GM23338 (cell line): ENCODE data around the gene ATG16L2. TPM values are rescaled to one million over a fixed set of nuclear protein-coding genes. Genes with fewer than 3 reads are reported as not detected.

ENCODE experiments used
- ATAC-seq: fragments of 200-7000 bp; cut with Tn5 transposase; 3 replicates; pipeline ENCODE4 v1.9.1; 2020
- DNase-seq: peaks from one replicate; pipeline ENCODE4 v3.0.0-alpha.2; 2015; ENCODE audit warnings: low spot score
- H2AFZ ChIP-seq: fragments of 200-600 bp; sonication (generic); 2 replicates; pipeline ENCODE4 v1.8.0; 2016; ENCODE audit warnings: antibody characterized with exemption, mild to moderate bottlenecking, moderate library complexity
- H3F3A ChIP-seq: fragments of 200-600 bp; sonication (generic); replicated peaks from 2 replicates; pipeline ENCODE4 v1.8.0; 2017; ENCODE audit warnings: antibody characterized with exemption, mixed run types, low read depth
- H3K27ac ChIP-seq: fragments of 200-600 bp; sonication (generic); 2 replicates; pipeline ENCODE4 v1.6.1; 2016; ENCODE audit warnings: low read depth
- H3K27me3 ChIP-seq: fragments of 200-600 bp; sonication (generic); 2 replicates; pipeline ENCODE4 v1.8.0; 2016; ENCODE audit warnings: mild to moderate bottlenecking, mixed run types, moderate library complexity; ENCODE audit not compliant: insufficient read depth
- H3K36me3 ChIP-seq: fragments of 200-600 bp; sonication (generic); 2 replicates; pipeline ENCODE4 v1.8.0; 2016; ENCODE audit warnings: mild to moderate bottlenecking; ENCODE audit not compliant: insufficient read depth
- H3K4me1 ChIP-seq: fragments of 200-600 bp; sonication (generic); 2 replicates; pipeline ENCODE4 v1.8.0; 2016; ENCODE audit warnings: mild to moderate bottlenecking, moderate library complexity; ENCODE audit not compliant: insufficient read depth
- H3K4me2 ChIP-seq: fragments of 200-600 bp; sonication (generic); 2 replicates; pipeline ENCODE4 v1.7.1; 2017; ENCODE audit warnings: mixed run types
- H3K4me3 ChIP-seq: fragments of 200-600 bp; sonication (generic); 2 replicates; pipeline ENCODE4 v1.6.1; 2016; ENCODE audit warnings: mixed run types
- H3K79me2 ChIP-seq: fragments of 200-600 bp; sonication (generic); replicated peaks from 2 replicates; pipeline ENCODE4 v1.8.0; 2017; ENCODE audit warnings: mild to moderate bottlenecking; ENCODE audit not compliant: insufficient read depth
- H3K9me2 ChIP-seq: fragments of 200-600 bp; sonication (generic); 2 replicates; pipeline ENCODE4 v1.8.0; 2017; ENCODE audit not compliant: insufficient read depth
- H4K20me1 ChIP-seq: fragments of 200-600 bp; sonication (generic); replicated peaks from 2 replicates; pipeline ENCODE4 v1.8.0; 2017; ENCODE audit warnings: mild to moderate bottlenecking; ENCODE audit not compliant: insufficient read depth
- H3K27ac Mint-ChIP-seq: 2 replicates; pipeline ENCODE4 v1.8.0; 2020; ENCODE audit warnings: inconsistent platforms, mild to moderate bottlenecking, moderate library complexity, mixed read lengths
- H3K27me3 Mint-ChIP-seq: 3 replicates; pipeline ENCODE4 v1.8.0; 2022; ENCODE audit warnings: low read depth, mild to moderate bottlenecking, moderate library complexity, mixed read lengths, inconsistent platforms; ENCODE audit not compliant: insufficient read depth, poor library complexity
- H3K36me3 Mint-ChIP-seq: 3 replicates; pipeline ENCODE4 v1.8.0; 2021; ENCODE audit warnings: low read depth, mild to moderate bottlenecking, inconsistent platforms, moderate library complexity, mixed read lengths
- H3K4me1 Mint-ChIP-seq: 3 replicates; pipeline ENCODE4 v1.8.0; 2020; ENCODE audit warnings: mild to moderate bottlenecking, inconsistent platforms, mixed read lengths
- H3K4me3 Mint-ChIP-seq: 3 replicates; pipeline ENCODE4 v1.8.0; 2021; ENCODE audit warnings: moderate library complexity, mild to moderate bottlenecking, inconsistent platforms, mixed read lengths
- H3K9me3 Mint-ChIP-seq: 3 replicates; pipeline ENCODE4 v1.8.0; 2020; ENCODE audit warnings: moderate library complexity, mild to moderate bottlenecking, inconsistent platforms, mixed read lengths
- CREB1 ChIP-seq: fragments of 250-450 bp; sonication (Bioruptor Pico); IDR thresholded peaks from 2 replicates; pipeline ENCODE4 v1.5.0; 2020; ENCODE audit warnings: low read depth, mild to moderate bottlenecking, moderate library complexity
- ETS1 ChIP-seq: IDR thresholded peaks from 2 replicates; pipeline ENCODE4 v1.6.1; 2016; ENCODE audit warnings: antibody characterized with exemption
- EZH2 ChIP-seq: fragments of 200-600 bp; sonication (generic); IDR thresholded peaks from one replicate; pipeline ENCODE4 v1.8.0; 2017; ENCODE audit warnings: antibody characterized with exemption, mild to moderate bottlenecking, low read depth; ENCODE audit not compliant: unreplicated experiment
- EZH2phosphoT487 ChIP-seq: fragments of 200-600 bp; sonication (generic); IDR thresholded peaks from one replicate; pipeline ENCODE4 v1.8.1; 2018; ENCODE audit warnings: antibody characterized with exemption; ENCODE audit not compliant: unreplicated experiment
- JUNB ChIP-seq: IDR thresholded peaks from one replicate; pipeline ENCODE4 v1.6.1; 2016; ENCODE audit warnings: antibody characterized with exemption; ENCODE audit not compliant: unreplicated experiment
- NANOG ChIP-seq: IDR thresholded peaks from 2 replicates; pipeline ENCODE4 v1.6.1; 2016; ENCODE audit warnings: antibody characterized with exemption, borderline replicate concordance
- POLR2AphosphoS5 ChIP-seq: IDR thresholded peaks from 2 replicates; pipeline ENCODE4 v1.6.1; 2016; ENCODE audit warnings: antibody characterized with exemption, low read depth
- STAT1 ChIP-seq: IDR thresholded peaks from one replicate; pipeline ENCODE4 v1.6.1; 2016; ENCODE audit warnings: antibody characterized with exemption; ENCODE audit not compliant: unreplicated experiment
- ZNF114 ChIP-seq: fragments of 250-450 bp; sonication (Bioruptor Pico); IDR thresholded peaks from 2 replicates; pipeline ENCODE4 v1.5.0; 2020; ENCODE audit warnings: mild to moderate bottlenecking, moderate library complexity
- ZNF331 ChIP-seq: fragments of 250-450 bp; sonication (Bioruptor Pico); IDR thresholded peaks from 2 replicates; pipeline ENCODE4 v1.5.0; 2020; ENCODE audit warnings: low read depth, mild to moderate bottlenecking, moderate library complexity
- polyA plus RNA-seq: library from polyadenylated mRNA; unstranded; fragments of >200 nt; fragmentation: Nextera tagmentation; extraction: Ambion mirVana; gene quantifications from 2 replicates; pipeline ENCODE4 v1.2.1, GENCODE V29; 2016
- total RNA-seq: library from RNA; depleted of rRNA; stranded (reverse); fragments of >200 nt; shearing (Covaris generic); gene quantifications from 2 replicates; pipeline ENCODE4 v1.2.3, GENCODE V29; 2014
- TF ChIP-seq, protein P1 (sequence below): fragments of 250-450 bp; sonication (Bioruptor Pico); IDR thresholded peaks from 2 replicates; pipeline ENCODE4 v1.5.0; 2020; ENCODE audit warnings: mild to moderate bottlenecking, moderate library complexity
- TF ChIP-seq, protein P2 (sequence below), 2 experiments: fragments of 200-600 bp in 1 of 2; sonication (generic) in 1 of 2; conservative IDR thresholded peaks; 2 replicates each; pipeline versions ENCODE4 v1.5.1 to v1.6.1; 2016 to 2017; ENCODE audit warnings: antibody characterized with exemption in 2 of 2, low read depth in 2 of 2, mild to moderate bottlenecking in 2 of 2, moderate library complexity in 1 of 2

ATG16L2 gene
- total and polyA plus RNA-seq, 2 experiments from 2014 or later: 9.6 to 24.6 TPM

GRCh38 chr11:72780296-72781062, 33.7 kb upstream of the ATG16L2 start:
- Mint-ChIP-seq H3K4me3 (peak overlapping the region; percentile 69), H3K36me3 (no peaks in the 10 kb centered on the region; the same call in 2 of the 3 replicates)

More at GRCh38 chr11:72780296-72781062, 33.7 kb upstream of the ATG16L2 start:
- no peaks in the 10 kb centered on the region for H3F3A ChIP-seq
- DNase-seq: no peak
- peak overlapping the region; percentile 89 for H3K4me2 ChIP-seq
- Mint-ChIP-seq H3K4me1 (peaks cover 26% of the 10 kb centered on the region), H3K9me3 (no peaks in the 10 kb centered on the region), H3K27ac (no peak overlapping the region), H3K27me3 (peaks cover 13% of the 10 kb centered on the region)
- H3K4me3 ChIP-seq: peak overlapping the region; percentile 79
- no peaks in the 10 kb centered on the region for H3K79me2 ChIP-seq
- H3K27me3 ChIP-seq: peaks cover 14% of the 10 kb centered on the region
- H3K9me2 ChIP-seq: no peaks in the 10 kb centered on the region
- no peak overlapping the region for H3K27ac ChIP-seq
- H3K36me3 ChIP-seq: no peaks in the 10 kb centered on the region
- no peaks in the 10 kb centered on the region for H4K20me1 ChIP-seq
- TF ChIP-seq EZH2phosphoT487 (no peak), ZNF331 (CRISPR knock-in tag) (no peak), JUNB (no peak), ETS1 (no peak), POLR2AphosphoS5 (no peak), EZH2 (no peak), STAT1 (no peak), ZNF114 (no peak), NANOG (no peak), CREB1 (CRISPR knock-in tag) (no peak)
- TF ChIP-seq, protein P1, sequence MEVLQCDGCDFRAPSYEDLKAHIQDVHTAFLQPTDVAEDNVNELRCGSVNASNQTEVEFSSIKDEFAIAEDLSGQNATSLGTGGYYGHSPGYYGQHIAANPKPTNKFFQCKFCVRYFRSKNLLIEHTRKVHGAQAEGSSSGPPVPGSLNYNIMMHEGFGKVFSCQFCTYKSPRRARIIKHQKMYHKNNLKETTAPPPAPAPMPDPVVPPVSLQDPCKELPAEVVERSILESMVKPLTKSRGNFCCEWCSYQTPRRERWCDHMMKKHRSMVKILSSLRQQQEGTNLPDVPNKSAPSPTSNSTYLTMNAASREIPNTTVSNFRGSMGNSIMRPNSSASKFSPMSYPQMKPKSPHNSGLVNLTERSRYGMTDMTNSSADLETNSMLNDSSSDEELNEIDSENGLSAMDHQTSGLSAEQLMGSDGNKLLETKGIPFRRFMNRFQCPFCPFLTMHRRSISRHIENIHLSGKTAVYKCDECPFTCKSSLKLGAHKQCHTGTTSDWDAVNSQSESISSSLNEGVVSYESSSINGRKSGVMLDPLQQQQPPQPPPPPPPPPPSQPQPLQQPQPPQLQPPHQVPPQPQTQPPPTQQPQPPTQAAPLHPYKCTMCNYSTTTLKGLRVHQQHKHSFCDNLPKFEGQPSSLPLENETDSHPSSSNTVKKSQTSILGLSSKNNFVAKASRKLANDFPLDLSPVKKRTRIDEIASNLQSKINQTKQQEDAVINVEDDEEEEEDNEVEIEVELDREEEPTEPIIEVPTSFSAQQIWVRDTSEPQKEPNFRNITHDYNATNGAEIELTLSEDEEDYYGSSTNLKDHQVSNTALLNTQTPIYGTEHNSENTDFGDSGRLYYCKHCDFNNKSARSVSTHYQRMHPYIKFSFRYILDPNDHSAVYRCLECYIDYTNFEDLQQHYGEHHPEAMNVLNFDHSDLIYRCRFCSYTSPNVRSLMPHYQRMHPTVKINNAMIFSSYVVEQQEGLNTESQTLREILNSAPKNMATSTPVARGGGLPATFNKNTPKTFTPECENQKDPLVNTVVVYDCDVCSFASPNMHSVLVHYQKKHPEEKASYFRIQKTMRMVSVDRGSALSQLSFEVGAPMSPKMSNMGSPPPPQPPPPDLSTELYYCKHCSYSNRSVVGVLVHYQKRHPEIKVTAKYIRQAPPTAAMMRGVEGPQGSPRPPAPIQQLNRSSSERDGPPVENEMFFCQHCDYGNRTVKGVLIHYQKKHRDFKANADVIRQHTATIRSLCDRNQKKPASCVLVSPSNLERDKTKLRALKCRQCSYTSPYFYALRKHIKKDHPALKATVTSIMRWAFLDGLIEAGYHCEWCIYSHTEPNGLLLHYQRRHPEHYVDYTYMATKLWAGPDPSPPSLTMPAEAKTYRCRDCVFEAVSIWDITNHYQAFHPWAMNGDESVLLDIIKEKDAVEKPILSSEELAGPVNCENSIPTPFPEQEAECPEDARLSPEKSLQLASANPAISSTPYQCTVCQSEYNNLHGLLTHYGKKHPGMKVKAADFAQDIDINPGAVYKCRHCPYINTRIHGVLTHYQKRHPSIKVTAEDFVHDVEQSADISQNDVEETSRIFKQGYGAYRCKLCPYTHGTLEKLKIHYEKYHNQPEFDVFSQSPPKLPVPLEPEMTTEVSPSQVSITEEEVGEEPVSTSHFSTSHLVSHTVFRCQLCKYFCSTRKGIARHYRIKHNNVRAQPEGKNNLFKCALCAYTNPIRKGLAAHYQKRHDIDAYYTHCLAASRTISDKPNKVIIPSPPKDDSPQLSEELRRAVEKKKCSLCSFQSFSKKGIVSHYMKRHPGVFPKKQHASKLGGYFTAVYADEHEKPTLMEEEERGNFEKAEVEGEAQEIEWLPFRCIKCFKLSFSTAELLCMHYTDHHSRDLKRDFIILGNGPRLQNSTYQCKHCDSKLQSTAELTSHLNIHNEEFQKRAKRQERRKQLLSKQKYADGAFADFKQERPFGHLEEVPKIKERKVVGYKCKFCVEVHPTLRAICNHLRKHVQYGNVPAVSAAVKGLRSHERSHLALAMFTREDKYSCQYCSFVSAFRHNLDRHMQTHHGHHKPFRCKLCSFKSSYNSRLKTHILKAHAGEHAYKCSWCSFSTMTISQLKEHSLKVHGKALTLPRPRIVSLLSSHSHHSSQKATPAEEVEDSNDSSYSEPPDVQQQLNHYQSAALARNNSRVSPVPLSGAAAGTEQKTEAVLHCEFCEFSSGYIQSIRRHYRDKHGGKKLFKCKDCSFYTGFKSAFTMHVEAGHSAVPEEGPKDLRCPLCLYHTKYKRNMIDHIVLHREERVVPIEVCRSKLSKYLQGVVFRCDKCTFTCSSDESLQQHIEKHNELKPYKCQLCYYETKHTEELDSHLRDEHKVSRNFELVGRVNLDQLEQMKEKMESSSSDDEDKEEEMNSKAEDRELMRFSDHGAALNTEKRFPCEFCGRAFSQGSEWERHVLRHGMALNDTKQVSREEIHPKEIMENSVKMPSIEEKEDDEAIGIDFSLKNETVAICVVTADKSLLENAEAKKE (CRISPR knock-in tag): no peak
- TF ChIP-seq, protein P2, sequence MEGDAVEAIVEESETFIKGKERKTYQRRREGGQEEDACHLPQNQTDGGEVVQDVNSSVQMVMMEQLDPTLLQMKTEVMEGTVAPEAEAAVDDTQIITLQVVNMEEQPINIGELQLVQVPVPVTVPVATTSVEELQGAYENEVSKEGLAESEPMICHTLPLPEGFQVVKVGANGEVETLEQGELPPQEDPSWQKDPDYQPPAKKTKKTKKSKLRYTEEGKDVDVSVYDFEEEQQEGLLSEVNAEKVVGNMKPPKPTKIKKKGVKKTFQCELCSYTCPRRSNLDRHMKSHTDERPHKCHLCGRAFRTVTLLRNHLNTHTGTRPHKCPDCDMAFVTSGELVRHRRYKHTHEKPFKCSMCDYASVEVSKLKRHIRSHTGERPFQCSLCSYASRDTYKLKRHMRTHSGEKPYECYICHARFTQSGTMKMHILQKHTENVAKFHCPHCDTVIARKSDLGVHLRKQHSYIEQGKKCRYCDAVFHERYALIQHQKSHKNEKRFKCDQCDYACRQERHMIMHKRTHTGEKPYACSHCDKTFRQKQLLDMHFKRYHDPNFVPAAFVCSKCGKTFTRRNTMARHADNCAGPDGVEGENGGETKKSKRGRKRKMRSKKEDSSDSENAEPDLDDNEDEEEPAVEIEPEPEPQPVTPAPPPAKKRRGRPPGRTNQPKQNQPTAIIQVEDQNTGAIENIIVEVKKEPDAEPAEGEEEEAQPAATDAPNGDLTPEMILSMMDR (conservative IDR thresholded peaks at IDR 0.05; ENCODE audit: low read depth in 2 of 2): no peak
- peak overlapping the region; percentile 94 for H2AFZ ChIP-seq
- peak; percentile 15 for ATAC-seq
- H3K4me1 ChIP-seq: peaks cover 10% of the 10 kb centered on the region; the same call in 1 of the 2 replicates
